SK-N-MC (cell line): ENCODE results near the gene LRFN2.

Experiments used
- DNase-seq: peaks from one replicate; pipeline ENCODE4 v3.0.0-alpha.2; 2011; ENCODE audit warnings: low read depth, low spot score
- H3K27ac ChIP-seq: fragments of 200-600 bp; sonication (generic); 2 replicates; pipeline ENCODE4 v1.5.1; 2016; ENCODE audit warnings: mixed run types
- H3K36me3 ChIP-seq: fragments of 200-600 bp; sonication (generic); 2 replicates; pipeline ENCODE4 v1.6.1; 2017; ENCODE audit warnings: antibody characterized with exemption, low read length, mixed read lengths; ENCODE audit not compliant: insufficient read depth
- H3K4me3 ChIP-seq: fragments of 200-600 bp; sonication (generic); 2 replicates; pipeline ENCODE4 v1.5.1; 2016
- H3K9ac ChIP-seq: fragments of 200-600 bp; sonication (generic); 2 replicates; pipeline ENCODE4 v1.8.0; 2017; ENCODE audit warnings: mixed run types, mixed read lengths; ENCODE audit not compliant: insufficient read length
- H3K9me3 ChIP-seq: fragments of 200-600 bp; sonication (generic); 2 replicates; pipeline ENCODE4 v1.6.1; 2017; ENCODE audit warnings: low read depth, mild to moderate bottlenecking, antibody characterized with exemption, low read length, moderate library complexity, mixed read lengths
- EZH2 ChIP-seq: fragments of 200-600 bp; sonication (generic); IDR thresholded peaks from one replicate; pipeline ENCODE4 v1.6.1; 2017; ENCODE audit warnings: antibody characterized with exemption
- FOXP2 ChIP-seq: optimal IDR thresholded peaks from 2 replicates; pipeline ENCODE3; 2011; ENCODE audit warnings: mild to moderate bottlenecking, moderate library complexity; ENCODE audit not compliant: insufficient read depth; ENCODE audit errors: extremely low read length, control extremely low read depth
- POLR2AphosphoS5 ChIP-seq: IDR thresholded peaks from 2 replicates; pipeline ENCODE4 v1.6.1; 2012; ENCODE audit warnings: mild to moderate bottlenecking, low read depth, low read length, borderline replicate concordance

LRFN2 gene

DNA sequence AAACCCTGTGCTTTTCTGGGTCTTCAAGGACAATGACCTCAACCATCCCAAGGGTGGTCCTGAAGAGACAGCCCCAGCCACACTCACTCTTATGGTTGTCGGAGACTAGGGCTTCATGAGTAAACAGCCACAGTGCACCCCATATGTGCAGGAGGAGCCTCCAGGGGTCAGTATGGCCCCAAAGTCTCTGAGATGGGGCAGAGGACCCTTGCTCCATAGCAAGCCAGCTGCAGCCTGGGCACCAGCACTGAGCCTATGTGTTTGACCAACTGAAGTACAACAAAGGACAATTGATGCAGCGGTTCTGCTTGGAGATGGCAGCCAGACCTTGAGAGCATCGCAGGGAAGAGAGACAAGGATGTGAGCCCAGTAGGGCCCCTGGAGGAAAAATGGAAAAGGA, 112.2 kb downstream of the LRFN2 start:
- Histone ChIP-seq H3K4me3 (no peak overlapping the region), H3K9ac (no peak overlapping the region), H3K27ac (no peak overlapping the region), H3K9me3 (no peaks in the 10 kb centered on the region), H3K36me3 (no peaks in the 10 kb centered on the region)
- TF ChIP-seq FOXP2 (no peak), EZH2 (no peak), POLR2AphosphoS5 (no peak)
- no peak for DNase-seq

DNA sequence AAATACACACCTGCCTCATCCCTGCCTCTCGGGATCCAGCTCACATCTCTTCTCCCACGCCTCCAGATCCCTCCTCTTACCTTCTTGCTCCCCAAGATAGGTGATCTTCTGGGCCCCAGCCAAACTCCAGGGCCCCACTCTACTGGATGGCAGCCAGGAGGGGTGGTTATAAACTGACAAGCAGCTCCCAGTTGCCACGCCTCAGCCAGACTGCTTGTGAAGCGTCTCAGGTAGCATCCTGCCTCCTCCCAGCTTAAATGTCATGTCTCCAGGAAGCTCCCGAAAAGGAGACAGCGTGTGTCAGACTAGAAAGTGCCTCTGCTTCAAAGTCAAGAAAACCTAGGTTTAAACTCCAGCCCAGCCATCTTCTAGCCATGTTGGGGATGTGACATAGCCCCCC, 114.1 kb downstream of the LRFN2 start:
- no peaks in the 10 kb centered on the region for H3K36me3 ChIP-seq
- H3K4me3 ChIP-seq = no peak overlapping the region
- DNase-seq = no peak
- H3K9me3 ChIP-seq = no peaks in the 10 kb centered on the region
- TF ChIP-seq FOXP2 = no peak
- TF ChIP-seq POLR2AphosphoS5 = no peak
- TF ChIP-seq EZH2 = no peak
- no peak overlapping the region for H3K27ac ChIP-seq
- no peak overlapping the region for H3K9ac ChIP-seq

DNA sequence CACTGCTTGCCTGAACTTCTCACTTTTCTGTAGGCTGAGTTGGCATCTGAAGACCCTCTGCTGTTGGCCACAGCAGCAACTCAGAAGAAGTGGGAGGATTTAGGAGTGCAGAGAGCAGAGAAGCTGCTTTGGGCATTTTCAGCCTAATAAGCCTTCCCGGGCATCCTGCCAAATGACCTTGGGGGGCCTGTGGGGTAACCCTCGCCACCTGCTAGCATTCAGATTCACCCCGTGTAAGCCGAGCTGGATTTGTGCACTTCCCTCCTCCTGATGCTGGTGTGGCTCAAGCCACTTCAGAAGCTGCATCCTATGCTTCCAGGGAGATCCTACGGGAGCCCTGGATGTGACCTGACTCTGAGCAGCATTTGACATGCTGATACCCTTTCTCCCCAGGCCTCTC, 114.8 kb downstream of the LRFN2 start:
- no peak for DNase-seq
- Histone ChIP-seq H3K9me3 (no peaks in the 10 kb centered on the region), H3K9ac (no peak overlapping the region), H3K27ac (no peak overlapping the region), H3K4me3 (no peak overlapping the region), H3K36me3 (no peaks in the 10 kb centered on the region)
- TF ChIP-seq FOXP2 (no peak), EZH2 (no peak), POLR2AphosphoS5 (no peak)

DNA sequence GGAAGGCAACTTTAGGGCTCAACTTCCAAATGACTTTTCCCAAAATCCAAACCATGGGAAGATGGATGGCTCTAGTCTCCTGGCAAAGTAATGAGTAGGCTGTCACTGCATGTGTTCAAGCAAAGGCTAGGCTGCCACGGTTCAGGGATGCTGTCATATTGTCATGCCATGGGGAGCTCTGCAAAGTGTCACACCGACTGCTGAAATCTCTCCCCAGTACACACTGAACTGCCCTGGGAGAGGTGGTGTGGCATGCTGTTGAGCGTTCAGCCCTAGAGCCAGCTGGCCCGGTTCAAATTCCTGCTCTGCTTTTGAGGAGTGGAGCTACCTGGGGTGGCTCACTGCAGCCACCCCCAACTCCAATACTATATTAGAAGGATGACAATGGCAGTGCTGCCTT, 115.9 kb downstream of the LRFN2 start:
- no peaks in the 10 kb centered on the region for H3K36me3 ChIP-seq
- H3K4me3 ChIP-seq = no peak overlapping the region
- H3K9ac ChIP-seq = no peak overlapping the region
- TF ChIP-seq EZH2 = no peak
- no peak for TF ChIP-seq POLR2AphosphoS5
- TF ChIP-seq FOXP2 = no peak
- no peak overlapping the region for H3K27ac ChIP-seq
- H3K9me3 ChIP-seq = no peaks in the 10 kb centered on the region
- DNase-seq = no peak

DNA sequence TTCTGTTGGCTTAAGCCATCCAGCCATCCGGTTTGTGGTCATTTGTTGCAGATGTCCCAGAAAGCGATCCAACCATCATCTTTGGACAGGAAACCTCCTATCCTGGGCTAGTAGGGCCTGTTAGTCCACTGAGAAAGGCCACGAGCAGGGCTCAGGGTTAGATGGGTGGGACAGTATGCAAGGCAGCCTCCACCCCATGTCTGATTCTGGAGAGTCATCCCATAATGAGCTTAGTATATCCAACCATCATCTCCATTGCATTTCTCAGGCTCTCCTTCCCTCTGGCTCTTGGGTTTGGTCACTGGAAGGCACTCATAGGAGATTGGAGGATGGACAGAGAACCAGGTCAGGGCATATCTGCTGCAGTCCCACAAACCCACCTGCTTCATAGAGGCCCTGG, 117.8 kb downstream of the LRFN2 start:
- Histone ChIP-seq H3K4me3 (no peak overlapping the region), H3K27ac (no peak overlapping the region), H3K9ac (no peak overlapping the region), H3K9me3 (no peaks in the 10 kb centered on the region), H3K36me3 (no peaks in the 10 kb centered on the region)
- no peak for TF ChIP-seq EZH2
- no peak for TF ChIP-seq FOXP2
- no peak for DNase-seq

DNA sequence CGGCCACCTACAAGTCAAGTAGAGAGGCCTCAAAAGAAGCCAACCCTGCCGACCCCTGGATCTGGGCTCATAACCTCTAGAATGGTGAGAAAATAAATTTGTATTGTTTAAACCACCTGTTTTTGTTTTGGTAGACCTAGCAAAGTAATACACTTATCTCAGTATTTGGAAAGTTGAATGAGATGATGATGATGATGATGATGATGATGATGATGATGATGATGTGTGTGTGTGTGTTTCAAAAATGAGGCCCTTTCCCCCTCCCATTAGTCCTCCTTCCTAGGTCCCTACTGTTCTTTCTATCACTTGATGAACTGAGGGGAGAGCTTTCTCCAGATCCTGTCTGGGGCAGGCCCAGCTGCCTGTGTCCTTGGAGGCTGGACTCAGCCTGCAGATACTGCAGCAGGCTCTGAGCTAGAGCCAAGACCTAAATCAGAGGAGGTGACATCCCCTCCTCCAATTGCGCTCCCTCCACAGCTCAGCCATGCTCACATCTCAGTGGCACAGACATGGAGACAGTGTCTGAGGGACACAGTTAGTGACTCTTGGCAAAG, 120.1 kb downstream of the LRFN2 start:
- Histone ChIP-seq H3K36me3 (no peaks in the 10 kb centered on the region), H3K9me3 (no peaks in the 10 kb centered on the region), H3K27ac (no peak overlapping the region), H3K4me3 (no peak overlapping the region), H3K9ac (no peak overlapping the region)
- TF ChIP-seq EZH2 (no peak), FOXP2 (no peak), POLR2AphosphoS5 (no peak)
- DNase-seq = no peak

DNA sequence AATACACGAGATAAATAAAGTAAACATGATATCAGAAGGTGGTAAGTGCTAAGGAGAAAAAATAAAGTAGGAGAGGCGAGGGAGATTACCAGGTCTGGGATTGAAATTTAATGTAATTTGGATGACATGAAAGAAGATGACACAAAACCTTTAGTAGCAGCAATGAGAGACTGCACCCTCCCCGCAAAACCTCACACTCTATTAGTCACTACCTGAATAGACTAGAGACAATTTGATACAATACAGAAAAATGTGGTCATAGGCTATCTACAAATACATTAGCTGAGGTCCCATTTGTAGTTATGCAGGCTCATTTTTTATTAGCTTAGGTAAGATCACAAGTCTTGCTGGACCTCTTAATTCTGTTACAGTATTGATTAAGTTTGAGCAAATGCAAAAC, 125.5 kb downstream of the LRFN2 start:
- Histone ChIP-seq H3K9me3 (no peaks in the 10 kb centered on the region), H3K27ac (no peak overlapping the region), H3K9ac (no peak overlapping the region), H3K4me3 (no peak overlapping the region), H3K36me3 (no peaks in the 10 kb centered on the region)
- TF ChIP-seq EZH2 = no peak
- no peak for TF ChIP-seq POLR2AphosphoS5
- TF ChIP-seq FOXP2 = no peak
- DNase-seq = no peak

DNA sequence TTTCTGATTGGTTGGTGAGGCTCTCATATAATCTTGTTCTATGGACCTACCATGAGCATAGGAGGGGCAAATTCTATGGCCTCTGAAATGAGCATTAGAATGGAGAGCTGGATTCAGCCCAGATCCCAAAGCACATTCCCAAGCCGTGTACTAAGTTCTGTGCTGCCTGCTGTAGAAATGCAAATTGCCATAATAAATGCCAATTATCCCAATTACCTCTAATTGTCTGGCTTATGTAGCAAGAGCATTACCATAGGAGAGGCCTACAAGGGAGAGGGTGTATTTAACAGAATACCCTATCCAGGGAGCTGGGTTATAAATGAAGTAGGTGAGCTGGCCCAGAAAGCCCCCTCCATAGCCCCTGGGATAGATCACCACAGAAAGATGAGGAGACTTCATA, 126.8 kb downstream of the LRFN2 start:
- H3K27ac ChIP-seq = no peak overlapping the region
- H3K4me3 ChIP-seq = no peak overlapping the region
- no peak for DNase-seq
- H3K9me3 ChIP-seq = no peaks in the 10 kb centered on the region
- H3K36me3 ChIP-seq = no peaks in the 10 kb centered on the region
- H3K9ac ChIP-seq = no peak overlapping the region
- TF ChIP-seq FOXP2 (no peak), POLR2AphosphoS5 (no peak), EZH2 (no peak)

DNA sequence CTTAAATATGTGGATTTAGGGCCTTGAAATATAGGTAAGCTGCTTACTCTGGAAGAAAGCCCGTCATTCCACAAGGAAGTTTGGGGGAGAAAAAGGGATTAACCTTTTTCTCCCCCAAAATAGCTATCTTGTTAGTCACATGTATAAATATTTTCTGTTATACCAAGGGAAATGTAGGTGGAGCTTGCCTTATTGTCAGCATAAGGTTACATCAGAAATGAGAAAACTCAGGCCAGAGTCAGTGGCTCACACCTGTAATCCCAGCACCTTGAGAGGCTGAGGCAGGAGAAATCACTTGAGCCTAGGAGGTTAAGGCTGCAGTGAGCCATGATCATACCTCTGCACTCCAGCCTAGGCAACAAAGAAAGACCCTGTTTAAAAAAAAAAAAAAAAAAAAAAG, 129.9 kb downstream of the LRFN2 start:
- no peak for TF ChIP-seq POLR2AphosphoS5
- TF ChIP-seq FOXP2 = no peak
- TF ChIP-seq EZH2 = no peak
- H3K27ac ChIP-seq = no peak overlapping the region
- H3K9ac ChIP-seq = no peak overlapping the region
- no peak overlapping the region for H3K4me3 ChIP-seq
- DNase-seq = no peak
- no peaks in the 10 kb centered on the region for H3K36me3 ChIP-seq
- H3K9me3 ChIP-seq = no peaks in the 10 kb centered on the region
